Fibroblast of lung (primary cell): ENCODE results near the gene ALDH1L1.

Experiments
- CTCF ChIP-seq, 2 donors: IDR thresholded peaks in 1 of 2; conservative IDR thresholded peaks in 1 of 2; 1 replicate in 1 of 2; 2 replicates in 1 of 2; pipeline ENCODE4 v1.5.1; 2011 to 2012; ENCODE audit warnings: low read length in 2 of 2, control low read depth in 1 of 2, inconsistent platforms in 1 of 2, low read depth in 1 of 2, mild to moderate bottlenecking in 1 of 2
- EZH2 ChIP-seq: IDR thresholded peaks from 2 replicates; pipeline ENCODE4 v1.5.1; 2012; ENCODE audit warnings: low read length, control low read depth, mild to moderate bottlenecking; ENCODE audit errors: missing control alignments

DNA sequence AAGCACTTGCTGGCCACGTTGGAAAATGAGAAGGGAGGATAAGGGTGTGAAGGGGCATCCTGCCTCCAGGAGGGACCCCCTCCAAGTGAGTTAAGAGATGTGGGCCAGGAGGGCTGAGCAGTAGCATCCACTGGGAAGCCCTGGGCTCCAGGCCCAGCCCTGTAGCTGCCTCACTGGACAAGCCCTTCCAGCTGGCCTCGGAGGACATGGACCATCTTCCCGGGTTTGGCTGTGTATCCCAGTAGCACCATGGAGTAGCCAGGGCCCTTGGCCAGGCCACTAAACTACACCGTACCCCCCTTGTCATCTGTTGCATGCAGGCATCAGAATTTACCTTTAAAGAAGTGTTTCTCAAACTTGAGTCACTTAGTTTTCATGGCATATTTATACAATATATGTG is 29.4 kb upstream of the ALDH1L1 start:
- TF ChIP-seq CTCF (conservative IDR thresholded peaks at IDR 0.05 in 1 of 2, IDR thresholded peaks at IDR 0.05 in 1 of 2; ENCODE audit: low read depth in 1 of 2, low read length in 2 of 2) = no peak
- TF ChIP-seq EZH2 = no peak
